Stimulated activated CD4-positive, alpha-beta T cell treated with anti-CD3 and anti-CD28 coated beads, Interleukin-2, amount 100 ng/mL, for 24 hours (primary cell): ENCODE data around the gene INAFM1.

ENCODE experiments used
- DNase-seq, 2 donors: peaks; one replicate each; pipeline ENCODE4 v3.0.0-alpha.2; 2020

The INAFM1 gene

DNA sequence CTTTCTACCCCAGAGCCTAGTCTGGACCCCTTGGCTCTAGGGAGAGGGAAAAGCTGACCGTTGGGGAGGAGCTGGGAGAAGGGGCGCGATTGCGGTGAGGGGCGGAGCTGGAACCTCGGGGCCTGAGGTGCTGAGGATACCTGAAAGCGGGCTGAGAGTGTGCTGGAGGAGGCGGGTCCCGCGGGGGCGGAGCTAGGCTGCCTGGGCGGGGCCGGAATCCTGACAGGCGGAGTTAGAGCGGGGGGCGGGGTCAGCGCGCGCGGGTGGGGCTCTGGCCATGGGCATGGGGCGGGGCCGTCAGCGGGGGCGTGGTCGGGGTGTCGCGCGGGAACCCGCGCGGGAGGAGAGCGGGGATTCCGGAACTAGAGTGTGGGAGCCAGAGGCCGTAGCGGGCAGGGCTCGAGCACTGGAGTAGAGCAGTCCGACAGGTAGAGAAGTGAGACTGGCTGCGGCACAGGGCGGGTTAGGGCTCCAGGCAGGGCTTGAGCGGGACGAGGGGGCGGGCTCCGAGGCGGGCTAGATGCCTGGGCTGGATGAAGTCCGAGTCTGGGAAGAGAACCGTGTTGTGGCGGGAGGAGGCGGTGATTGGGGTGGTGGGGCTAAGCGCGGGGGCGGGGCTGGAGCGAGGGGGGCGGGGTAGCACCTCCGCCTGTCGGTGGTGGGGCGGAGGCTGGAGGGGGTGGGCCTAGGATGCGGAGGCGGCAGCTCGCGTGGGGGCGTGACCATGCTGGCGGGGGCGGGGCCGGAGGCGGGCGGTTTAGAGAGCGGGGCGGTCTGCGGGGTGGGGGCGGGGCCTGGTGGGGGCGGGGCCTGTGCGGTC, at the start of gene INAFM1:
TSS of gene INAFM1 (plus strand) at position 815 of the 820 bp plus-strand sequence. CDS start 35 bp downstream, outside the sequence.
- peak; percentile 100 for DNase-seq

DNA sequence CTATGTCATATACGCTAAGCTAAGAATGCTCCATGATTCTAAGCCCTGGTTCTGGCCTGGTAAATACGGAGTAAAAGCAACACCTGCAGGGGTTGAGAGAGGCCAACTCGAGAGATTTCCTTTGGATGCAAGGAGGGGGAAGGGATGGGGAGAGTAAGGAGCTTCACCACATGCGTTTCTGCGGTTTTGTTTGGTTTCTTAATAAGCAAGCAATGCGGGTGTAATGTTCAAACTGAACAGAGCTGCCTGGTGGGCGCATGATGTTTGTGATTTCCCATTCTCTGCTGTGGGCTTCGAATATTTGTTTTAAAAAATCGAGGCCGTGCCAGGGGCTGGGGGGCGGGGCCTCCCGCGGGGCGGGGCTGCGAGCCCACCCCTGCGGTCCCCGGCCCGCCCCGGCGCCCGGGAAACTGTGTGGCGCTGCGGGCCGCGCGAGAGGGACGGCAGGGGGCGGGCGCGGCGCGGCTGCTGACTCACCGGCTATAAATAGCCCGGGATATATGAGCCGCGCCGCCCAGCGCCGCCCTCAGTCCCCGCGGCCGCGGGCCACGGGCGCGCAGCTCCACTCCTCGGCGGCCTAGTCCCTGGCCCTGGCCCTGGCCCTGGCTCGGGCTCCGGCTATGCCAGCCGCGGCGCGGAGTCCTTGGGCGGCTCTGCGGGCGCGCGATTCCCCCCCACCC, 48.8 kb upstream of the INAFM1 start:
- peak; percentile 83 to 85 for DNase-seq

DNA sequence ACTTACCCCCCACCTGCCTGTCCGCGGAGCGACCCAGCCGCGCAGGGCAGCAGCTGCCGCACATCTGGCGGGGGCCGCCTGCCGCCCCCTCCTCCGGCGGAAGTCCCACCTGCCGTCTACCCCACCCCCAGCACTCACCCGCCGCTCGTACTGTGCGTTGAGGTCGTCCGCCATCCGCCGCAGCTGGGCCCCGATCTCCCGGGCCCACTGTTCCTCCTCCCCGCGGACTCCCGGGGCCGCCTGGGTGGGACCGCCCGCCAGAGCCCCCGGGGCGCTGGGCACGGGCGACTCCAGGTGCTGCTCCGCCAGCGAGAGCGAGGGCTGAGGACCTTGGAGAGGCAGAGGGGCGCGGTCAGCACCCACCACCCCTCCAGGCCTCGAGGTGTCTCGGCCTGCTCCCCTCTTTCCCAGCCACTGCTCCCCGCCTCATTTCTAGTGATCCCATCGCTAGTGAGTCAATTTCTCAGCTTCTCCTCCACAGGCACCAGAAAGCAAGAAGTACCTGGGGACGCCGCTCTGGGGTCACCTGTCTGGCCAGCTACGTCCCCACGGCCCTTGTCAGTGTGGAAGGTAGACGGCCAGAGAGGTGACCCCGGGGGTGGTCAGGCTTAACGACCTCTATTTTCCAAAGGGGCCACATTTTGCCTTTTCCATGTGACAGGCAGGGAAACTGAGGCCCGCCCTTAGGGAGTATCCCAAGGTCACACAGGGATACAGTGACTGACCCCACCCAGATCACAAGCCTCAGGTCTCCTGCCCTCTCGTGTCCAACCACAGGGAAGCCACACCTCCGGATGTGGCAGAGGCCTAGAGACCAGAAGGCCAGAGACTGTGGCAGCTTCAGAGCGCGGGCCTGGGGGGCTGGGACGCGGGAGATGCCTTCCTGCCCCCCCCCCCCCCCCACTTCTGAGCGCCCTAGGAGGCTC, 48.0 kb upstream of the INAFM1 start:
- peak; percentile 45 to 59 for DNase-seq

DNA sequence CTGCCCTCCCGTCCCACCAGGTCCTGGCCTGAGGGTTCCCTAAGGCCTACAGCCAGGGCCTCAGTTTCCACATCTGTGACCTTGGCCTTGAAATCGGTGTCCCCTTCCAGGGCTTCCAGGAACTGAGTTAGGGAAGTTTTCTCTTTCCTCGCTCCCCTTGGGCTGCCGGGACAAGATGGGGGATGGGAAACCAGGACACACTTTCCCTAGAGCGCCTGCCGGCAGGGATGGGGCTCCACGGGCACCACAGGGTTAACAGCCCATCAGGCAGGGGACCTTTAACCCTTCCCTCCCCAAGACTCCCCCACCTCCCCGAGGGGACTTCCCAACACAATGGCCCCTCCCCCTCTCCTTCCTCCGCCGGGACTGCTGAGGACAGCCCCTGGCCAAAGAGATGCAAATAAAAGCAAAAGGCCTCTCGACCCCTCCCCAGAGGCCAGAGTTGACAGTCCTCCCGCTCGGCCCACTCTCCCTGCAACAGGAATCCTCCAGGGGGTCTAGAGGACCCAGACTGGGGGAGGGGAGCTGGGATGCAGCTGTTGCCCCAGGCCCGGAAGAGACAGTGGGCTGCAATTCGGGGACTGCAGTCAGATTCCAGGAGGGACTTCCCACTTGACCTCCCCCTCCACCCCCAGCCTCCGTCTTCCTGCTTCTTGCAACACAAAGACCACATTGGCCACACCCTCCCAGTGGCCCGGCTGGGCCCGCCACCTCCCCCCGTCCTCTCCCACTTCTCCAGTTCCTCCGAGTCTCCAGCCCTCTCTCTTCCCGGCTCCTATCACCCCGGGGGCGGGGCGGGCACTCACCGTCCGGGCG, 47.1 kb upstream of the INAFM1 start:
- peak; percentile 47 to 50 for DNase-seq

DNA sequence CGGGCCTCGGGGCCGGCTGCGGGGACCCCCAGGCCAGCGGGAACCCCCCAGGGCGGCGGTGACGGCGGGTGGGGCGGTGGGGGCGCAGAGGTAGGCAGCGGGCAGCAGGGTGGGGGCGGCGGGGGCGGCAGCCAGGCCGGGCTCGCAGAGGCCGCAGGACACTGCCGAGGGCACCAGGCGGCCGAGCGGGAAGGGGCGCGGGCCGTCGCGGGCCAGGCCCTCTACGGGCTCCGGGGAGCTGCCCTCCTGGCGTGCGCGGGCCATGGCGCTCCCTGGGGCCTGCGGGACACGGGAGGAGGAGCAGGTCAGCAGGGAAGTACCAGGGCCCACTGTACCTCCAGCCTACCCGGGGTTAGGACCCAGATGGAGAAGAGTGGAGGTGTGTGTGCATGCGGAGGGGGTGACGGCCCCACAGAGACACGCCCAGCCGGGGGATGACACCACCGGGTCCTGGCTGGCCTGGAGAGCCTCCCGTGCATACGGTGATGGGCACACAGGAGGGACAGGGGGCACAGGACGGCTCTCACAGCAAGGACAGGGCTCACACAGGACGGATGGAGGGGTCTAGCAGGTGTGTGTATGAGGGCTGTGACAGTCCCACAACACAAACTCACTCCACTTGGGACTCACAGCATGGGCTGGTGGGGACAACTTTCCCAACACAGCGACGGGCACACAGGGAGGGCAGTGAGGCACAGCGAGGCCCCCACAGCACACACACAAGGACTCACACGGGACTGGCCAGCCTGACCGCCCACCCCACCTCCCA, 46.3 kb upstream of the INAFM1 start:
- peak; percentile 44 to 49 for DNase-seq

DNA sequence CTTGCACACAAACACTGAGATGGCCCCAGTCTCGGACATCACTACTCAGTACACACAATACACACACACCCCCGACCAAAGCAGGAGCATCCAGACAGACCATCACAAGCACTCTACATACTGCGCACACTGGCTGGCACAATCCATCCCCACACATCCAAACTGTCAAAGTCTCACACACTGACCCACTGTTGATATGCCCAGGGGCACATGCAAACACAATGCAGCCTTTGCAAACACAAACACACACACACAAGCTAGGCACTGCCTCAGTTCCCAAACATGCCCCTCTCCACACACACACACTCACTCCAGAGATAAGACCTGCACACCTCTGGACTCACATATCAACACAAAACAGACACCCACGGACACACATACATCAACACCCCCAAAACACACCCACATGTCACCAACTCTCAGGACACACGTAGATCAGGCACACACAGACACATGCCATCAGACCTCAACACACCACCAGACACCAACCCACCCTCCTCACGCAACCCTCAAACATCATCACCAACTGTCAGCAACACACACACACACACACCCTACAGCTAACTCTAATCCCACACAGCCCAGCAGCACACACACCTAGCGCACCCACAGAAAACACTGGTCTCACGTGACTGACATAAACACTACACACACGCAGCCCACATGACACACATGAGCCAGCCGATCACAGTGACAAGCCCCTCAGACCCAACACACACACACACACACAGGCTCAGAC, 45.6 kb upstream of the INAFM1 start:
- peak in 1 of 2 donors; percentile 38 for DNase-seq

DNA sequence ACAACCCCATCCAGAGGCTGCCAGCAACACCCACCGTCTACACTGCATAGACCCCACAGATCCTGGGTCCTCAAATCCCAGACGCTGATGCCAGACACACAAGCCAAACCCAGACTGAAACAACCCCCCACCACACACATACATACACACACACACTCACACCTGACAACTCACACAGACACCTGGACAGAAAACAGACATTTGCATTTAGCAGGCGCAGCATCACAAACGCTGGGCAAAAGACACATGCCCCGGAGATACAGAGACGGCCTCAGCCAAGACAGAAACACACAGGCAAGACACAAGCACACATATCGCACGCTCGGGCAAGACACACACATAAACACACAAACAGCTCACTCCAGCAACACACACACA, 45.0 kb upstream of the INAFM1 start:
- DNase-seq = no peak

DNA sequence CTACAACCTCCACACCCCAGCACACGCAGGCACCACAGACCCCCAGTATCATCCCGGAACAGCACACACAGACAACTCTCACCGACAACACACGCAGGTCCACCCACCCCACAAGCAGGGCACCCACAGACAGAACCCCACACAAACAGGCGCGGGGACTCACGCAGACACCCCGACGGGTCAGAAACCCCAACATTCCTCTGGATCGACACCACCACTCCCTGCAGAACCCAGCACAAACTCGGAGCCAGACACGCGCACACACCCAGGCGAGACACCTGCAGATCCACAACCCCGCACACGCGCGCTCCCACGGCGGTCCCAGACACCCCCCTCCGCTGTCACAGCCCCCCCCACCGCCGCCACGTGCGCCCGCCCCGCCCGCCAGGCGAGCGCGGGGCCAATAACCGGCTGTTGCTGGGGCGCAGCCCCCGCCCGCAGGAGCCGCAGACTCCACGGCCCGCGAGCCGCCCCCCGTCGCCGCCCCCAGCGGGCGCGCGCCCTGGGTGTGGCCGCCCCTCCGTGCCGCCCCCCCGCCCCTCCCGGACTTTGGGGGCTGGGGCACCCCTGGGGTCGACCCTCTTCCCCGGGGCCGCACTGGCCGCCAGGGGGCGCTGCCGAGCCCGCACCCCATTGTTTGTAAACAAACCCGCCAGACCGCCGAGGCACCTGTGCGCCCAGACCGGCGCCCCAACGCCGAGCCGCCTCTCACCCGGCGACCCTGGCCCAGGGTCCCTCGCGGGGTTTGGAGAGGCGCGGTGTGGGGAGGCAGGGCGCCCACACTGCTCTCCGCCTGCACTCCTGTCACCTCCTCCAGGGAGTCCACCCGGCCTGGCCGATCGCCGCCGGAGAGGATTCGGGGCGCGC, 44.4 kb upstream of the INAFM1 start:
- peak; percentile 81 for DNase-seq

DNA sequence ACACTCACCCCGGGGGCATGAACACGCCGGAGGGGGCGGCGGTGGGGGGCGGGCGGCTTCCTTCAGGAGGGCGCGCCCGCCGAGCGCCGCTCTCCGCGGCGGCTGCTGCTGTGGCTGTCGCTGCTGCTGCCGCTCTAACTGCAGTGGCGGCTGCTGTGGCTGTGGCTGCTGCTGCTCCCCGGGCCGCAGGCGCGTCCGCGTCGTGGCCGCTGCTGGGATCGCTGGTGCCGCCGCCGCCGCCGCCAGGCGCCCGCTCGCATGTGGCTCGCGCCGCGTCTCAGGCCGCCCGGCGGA, 43.8 kb upstream of the INAFM1 start, which contains the start of gene BBC3:
TSS of gene BBC3 (minus strand) at position 279 of the 294 bp plus-strand sequence. CDS start 2,768 bp downstream, outside the sequence.
- DNase-seq = no peak

DNA sequence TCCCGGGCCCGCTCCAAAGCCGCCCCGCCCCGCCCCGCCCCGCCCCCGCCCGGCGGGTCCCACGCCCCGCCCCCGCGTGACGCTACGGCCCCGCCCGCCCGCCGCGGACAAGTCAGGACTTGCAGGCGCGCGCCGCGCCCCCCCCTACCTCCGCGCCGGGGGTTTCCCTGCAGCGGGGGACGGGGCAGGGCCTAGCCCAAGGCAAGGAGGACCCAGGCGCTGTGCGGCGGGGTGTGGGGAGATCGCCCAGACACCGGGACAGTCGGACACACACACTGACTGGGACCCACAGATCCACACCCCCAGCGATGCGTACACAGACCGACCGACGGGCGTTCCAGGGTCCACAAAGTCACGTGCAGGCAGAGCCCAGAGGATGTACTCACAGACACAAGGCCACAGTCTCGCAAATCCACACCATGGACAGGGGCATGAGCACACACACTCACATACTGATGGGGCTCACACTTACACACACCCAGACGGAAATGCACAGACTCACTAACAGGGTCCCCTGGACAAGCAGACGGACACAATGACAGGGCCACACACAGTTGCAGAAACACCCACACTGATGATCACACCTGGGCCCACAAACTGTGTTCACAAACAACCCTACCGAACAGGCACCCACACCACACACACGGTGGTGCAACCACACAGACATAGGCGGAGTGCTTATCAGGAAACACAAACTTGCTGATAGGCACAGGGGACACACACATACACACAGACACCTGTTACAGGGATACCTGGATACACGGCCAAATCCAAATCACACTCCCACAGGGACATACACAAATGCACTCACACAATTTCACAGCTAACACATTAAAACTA, 43.2 kb upstream of the INAFM1 start:
- DNase-seq = peak; percentile 89 to 91

DNA sequence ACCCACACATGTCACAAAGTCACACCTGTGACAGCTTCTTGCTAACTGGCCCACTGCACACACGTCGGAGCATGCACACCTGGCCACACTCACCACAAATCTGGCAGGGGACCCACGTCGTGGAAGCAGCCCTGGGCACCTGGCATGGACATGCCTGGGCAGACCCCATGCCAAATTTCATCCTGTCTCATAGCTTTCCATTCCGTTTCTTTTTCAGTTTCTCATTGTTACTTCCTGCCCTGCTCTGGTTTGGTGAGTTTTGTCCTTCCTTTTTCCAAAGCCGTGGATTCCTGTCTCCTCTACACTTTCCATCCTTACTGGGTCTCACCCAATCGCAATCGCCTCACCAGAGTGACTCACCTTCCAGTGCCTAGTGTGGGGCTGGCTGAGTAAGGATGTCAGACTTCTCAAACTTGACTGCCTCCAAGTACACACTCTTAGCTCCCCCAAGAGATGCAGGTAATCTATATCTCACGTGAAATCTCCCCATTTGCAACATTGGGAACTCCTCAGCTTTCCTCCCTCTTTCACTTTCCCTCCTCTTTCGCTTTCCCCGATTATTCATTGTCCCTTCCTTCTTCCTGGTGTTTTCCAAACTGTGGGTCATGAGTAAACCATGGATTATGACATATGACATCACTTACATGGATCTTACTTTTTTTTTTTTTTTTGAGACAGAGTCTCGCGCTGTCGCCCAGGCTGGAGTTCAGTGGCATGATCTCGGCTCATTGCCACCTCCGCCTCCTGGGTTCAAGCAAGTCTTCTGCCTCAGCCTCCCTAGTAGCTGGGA, 42.1 kb upstream of the INAFM1 start:
- DNase-seq = no peak

DNA sequence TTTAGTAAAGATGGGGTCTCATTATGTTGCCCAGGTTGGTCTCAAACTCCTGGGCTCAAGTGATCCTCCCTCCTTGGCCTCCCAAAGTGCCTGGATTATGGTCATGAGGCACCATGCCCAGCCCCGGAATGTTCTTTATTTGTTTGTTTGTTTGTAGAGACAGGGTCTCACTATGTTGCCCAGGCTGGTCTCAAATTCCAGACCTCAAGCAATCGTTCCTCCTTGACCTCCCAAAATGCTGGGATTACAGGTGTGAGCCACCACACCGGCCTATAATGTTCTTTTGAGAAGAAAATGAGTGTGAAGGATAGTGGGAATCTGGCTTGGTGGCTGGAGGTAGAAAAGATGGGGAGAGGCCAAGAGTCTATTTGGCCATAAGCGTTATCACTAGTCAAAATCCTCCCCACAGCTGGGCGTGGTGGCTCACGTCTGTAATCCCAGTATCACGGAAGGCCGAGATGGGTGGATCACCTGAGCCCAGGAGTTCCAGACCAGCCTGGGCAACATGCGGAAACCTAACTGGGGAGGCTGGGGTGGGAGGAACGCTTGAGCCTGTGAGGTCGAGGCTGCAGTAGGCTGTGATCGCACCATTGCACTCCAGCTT, 38.5 kb upstream of the INAFM1 start:
- DNase-seq = no peak

DNA sequence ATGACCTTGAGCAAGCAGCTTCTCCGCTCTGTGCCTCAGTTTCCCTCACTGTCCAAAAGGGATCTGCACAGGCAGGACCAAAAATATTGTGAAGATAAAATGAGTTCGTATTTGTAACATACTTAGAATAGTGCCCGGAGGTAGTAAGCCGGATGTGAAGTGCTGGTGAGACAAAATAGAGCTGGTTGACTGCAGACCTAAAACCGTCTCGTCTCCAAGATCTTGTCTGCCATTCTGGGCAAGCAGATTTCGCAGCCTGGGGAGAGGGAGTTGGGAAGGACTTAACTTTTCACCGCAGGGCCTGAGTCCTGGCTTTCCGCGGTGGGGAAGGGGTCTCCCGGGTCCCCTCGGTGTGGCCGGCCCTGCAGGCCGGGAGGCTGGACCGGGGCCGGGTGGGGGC, 35.5 kb upstream of the INAFM1 start:
- no peak for DNase-seq

DNA sequence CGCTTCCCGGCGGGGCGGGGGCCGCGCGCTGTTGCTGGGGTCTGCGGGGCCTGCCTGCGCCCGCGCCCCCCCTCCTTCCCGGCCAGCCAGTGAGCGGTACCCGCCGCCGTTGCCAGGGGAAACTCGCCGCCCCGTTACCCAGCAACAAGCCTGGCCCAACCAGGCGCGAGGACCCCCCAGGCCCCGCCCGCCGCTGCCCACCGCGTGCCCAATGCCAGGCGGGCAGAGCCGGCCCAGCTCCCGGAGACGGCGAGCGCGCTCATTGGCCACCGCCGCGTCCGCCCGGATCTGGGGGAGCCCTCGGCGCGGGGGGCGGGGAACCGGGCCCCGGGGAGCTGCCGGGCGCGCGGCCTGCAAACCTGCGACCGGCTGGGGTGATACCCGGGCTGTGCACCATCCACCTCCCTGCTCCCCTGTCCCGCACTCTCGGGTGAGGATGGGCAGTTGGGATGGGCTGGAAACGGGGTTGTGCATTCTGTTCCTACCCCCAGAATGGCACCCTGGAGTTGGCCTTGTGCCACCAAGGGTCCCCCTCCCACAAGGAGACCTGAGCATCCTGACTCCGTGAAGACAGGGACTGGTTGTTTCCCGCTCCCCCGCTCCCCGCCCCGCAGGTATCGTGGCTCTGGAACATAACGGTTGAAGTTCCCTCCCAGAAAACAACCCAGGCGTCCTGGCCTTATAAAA, 34.9 kb upstream of the INAFM1 start:
- DNase-seq = peak; percentile 57 to 58

DNA sequence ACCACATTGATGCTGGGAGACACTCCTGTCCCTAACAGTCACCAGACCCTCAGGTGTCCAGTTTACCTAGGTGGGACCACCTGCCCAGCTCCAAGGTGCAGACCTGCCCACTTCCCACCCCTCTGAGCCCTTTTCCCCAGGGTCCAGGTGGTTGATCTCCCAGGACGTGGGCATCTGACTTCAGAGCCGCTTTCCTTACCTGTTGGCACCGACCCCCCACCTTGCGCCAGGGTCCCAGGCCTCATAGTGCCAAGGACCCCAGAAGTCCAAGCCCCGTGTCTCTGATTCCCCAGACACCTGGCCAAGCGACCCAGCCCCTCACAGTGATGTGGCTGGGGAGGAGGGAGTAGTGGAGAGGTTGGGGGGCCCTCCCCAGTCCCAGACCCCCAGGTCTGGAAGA, 34.1 kb upstream of the INAFM1 start:
- DNase-seq = no peak

DNA sequence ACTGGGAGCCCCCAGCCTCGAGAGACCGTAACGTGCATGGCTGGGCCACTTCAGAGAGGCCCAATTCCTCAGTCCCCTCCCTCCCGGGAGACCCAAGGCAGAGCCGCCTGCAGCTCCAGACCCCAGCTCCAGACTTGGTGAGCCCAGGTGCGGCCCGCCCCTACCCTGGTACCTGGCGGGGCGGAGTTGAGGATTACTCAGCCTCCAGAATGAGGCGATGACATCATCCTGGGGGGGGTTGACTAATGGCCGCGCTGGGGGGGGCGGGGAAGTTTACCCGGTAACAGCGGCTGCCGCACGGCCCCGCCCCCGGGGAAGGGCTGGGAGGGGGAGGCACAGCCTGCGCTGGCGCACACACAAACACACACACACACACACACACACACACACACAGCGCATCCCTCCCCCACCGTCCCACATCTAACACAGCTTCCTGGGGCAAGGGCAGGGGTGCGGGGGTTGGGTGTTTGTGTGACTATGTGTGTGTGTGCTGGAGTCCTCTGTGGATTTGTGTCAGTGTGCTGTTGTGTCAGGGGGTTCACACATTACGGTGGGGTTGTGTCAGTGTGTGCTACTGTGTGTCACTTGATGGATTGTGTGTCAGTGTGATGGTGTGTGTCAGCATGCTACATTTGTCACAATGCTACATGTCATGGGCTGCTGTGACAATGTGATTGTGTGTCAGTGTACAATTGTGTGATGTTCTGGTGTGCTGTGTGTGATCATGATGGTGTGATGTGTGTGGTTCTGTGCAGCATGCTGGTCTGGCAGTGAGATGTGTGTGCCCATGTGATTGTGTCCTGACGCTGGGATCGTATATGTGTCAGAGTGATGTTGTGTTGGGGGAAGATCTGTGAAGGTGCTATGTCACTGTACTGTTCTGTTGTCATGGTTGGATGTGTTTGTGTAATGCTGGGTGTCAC, 33.4 kb upstream of the INAFM1 start:
- DNase-seq = peak; percentile 82 to 88
